GM23338 (cell line): ENCODE data around the gene SSTR5. TPM values are rescaled to one million over a fixed set of nuclear protein-coding genes. Genes with fewer than 3 reads are reported as not detected.
"Not testable (repeated sequence)": the region's sequence is repeated elsewhere in the genome, so short reads cannot be mapped to it uniquely, and the experiment has no call there.

Source experiments
- ATAC-seq: fragments of 200-7000 bp; cut with Tn5 transposase; 3 replicates; pipeline ENCODE4 v1.9.1; 2020
- DNase-seq: peaks from one replicate; pipeline ENCODE4 v3.0.0-alpha.2; 2015; ENCODE audit warnings: low spot score
- H2AFZ ChIP-seq: fragments of 200-600 bp; sonication (generic); 2 replicates; pipeline ENCODE4 v1.8.0; 2016; ENCODE audit warnings: antibody characterized with exemption, mild to moderate bottlenecking, moderate library complexity
- H3F3A ChIP-seq: fragments of 200-600 bp; sonication (generic); replicated peaks from 2 replicates; pipeline ENCODE4 v1.8.0; 2017; ENCODE audit warnings: antibody characterized with exemption, mixed run types, low read depth
- H3K27ac ChIP-seq: fragments of 200-600 bp; sonication (generic); 2 replicates; pipeline ENCODE4 v1.6.1; 2016; ENCODE audit warnings: low read depth
- H3K27me3 ChIP-seq: fragments of 200-600 bp; sonication (generic); 2 replicates; pipeline ENCODE4 v1.8.0; 2016; ENCODE audit warnings: mild to moderate bottlenecking, mixed run types, moderate library complexity; ENCODE audit not compliant: insufficient read depth
- H3K36me3 ChIP-seq: fragments of 200-600 bp; sonication (generic); 2 replicates; pipeline ENCODE4 v1.8.0; 2016; ENCODE audit warnings: mild to moderate bottlenecking; ENCODE audit not compliant: insufficient read depth
- H3K4me1 ChIP-seq: fragments of 200-600 bp; sonication (generic); 2 replicates; pipeline ENCODE4 v1.8.0; 2016; ENCODE audit warnings: mild to moderate bottlenecking, moderate library complexity; ENCODE audit not compliant: insufficient read depth
- H3K4me2 ChIP-seq: fragments of 200-600 bp; sonication (generic); 2 replicates; pipeline ENCODE4 v1.7.1; 2017; ENCODE audit warnings: mixed run types
- H3K4me3 ChIP-seq: fragments of 200-600 bp; sonication (generic); 2 replicates; pipeline ENCODE4 v1.6.1; 2016; ENCODE audit warnings: mixed run types
- H3K79me2 ChIP-seq: fragments of 200-600 bp; sonication (generic); replicated peaks from 2 replicates; pipeline ENCODE4 v1.8.0; 2017; ENCODE audit warnings: mild to moderate bottlenecking; ENCODE audit not compliant: insufficient read depth
- H3K9me2 ChIP-seq: fragments of 200-600 bp; sonication (generic); 2 replicates; pipeline ENCODE4 v1.8.0; 2017; ENCODE audit not compliant: insufficient read depth
- H4K20me1 ChIP-seq: fragments of 200-600 bp; sonication (generic); replicated peaks from 2 replicates; pipeline ENCODE4 v1.8.0; 2017; ENCODE audit warnings: mild to moderate bottlenecking; ENCODE audit not compliant: insufficient read depth
- H3K27ac Mint-ChIP-seq: 2 replicates; pipeline ENCODE4 v1.8.0; 2020; ENCODE audit warnings: inconsistent platforms, mild to moderate bottlenecking, moderate library complexity, mixed read lengths
- H3K27me3 Mint-ChIP-seq: 3 replicates; pipeline ENCODE4 v1.8.0; 2022; ENCODE audit warnings: low read depth, mild to moderate bottlenecking, moderate library complexity, mixed read lengths, inconsistent platforms; ENCODE audit not compliant: insufficient read depth, poor library complexity
- H3K36me3 Mint-ChIP-seq: 3 replicates; pipeline ENCODE4 v1.8.0; 2021; ENCODE audit warnings: low read depth, mild to moderate bottlenecking, inconsistent platforms, moderate library complexity, mixed read lengths
- H3K4me1 Mint-ChIP-seq: 3 replicates; pipeline ENCODE4 v1.8.0; 2020; ENCODE audit warnings: mild to moderate bottlenecking, inconsistent platforms, mixed read lengths
- H3K4me3 Mint-ChIP-seq: 3 replicates; pipeline ENCODE4 v1.8.0; 2021; ENCODE audit warnings: moderate library complexity, mild to moderate bottlenecking, inconsistent platforms, mixed read lengths
- H3K9me3 Mint-ChIP-seq: 3 replicates; pipeline ENCODE4 v1.8.0; 2020; ENCODE audit warnings: moderate library complexity, mild to moderate bottlenecking, inconsistent platforms, mixed read lengths
- CREB1 ChIP-seq: fragments of 250-450 bp; sonication (Bioruptor Pico); IDR thresholded peaks from 2 replicates; pipeline ENCODE4 v1.5.0; 2020; ENCODE audit warnings: low read depth, mild to moderate bottlenecking, moderate library complexity
- EZH2 ChIP-seq: fragments of 200-600 bp; sonication (generic); IDR thresholded peaks from one replicate; pipeline ENCODE4 v1.8.0; 2017; ENCODE audit warnings: antibody characterized with exemption, mild to moderate bottlenecking, low read depth; ENCODE audit not compliant: unreplicated experiment
- EZH2phosphoT487 ChIP-seq: fragments of 200-600 bp; sonication (generic); IDR thresholded peaks from one replicate; pipeline ENCODE4 v1.8.1; 2018; ENCODE audit warnings: antibody characterized with exemption; ENCODE audit not compliant: unreplicated experiment
- NANOG ChIP-seq: IDR thresholded peaks from 2 replicates; pipeline ENCODE4 v1.6.1; 2016; ENCODE audit warnings: antibody characterized with exemption, borderline replicate concordance
- STAT1 ChIP-seq: IDR thresholded peaks from one replicate; pipeline ENCODE4 v1.6.1; 2016; ENCODE audit warnings: antibody characterized with exemption; ENCODE audit not compliant: unreplicated experiment
- ZNF114 ChIP-seq: fragments of 250-450 bp; sonication (Bioruptor Pico); IDR thresholded peaks from 2 replicates; pipeline ENCODE4 v1.5.0; 2020; ENCODE audit warnings: mild to moderate bottlenecking, moderate library complexity
- ZNF331 ChIP-seq: fragments of 250-450 bp; sonication (Bioruptor Pico); IDR thresholded peaks from 2 replicates; pipeline ENCODE4 v1.5.0; 2020; ENCODE audit warnings: low read depth, mild to moderate bottlenecking, moderate library complexity
- polyA plus RNA-seq: library from polyadenylated mRNA; unstranded; fragments of >200 nt; fragmentation: Nextera tagmentation; extraction: Ambion mirVana; gene quantifications from 2 replicates; pipeline ENCODE4 v1.2.1, GENCODE V29; 2016
- total RNA-seq: library from RNA; depleted of rRNA; stranded (reverse); fragments of >200 nt; shearing (Covaris generic); gene quantifications from 2 replicates; pipeline ENCODE4 v1.2.3, GENCODE V29; 2014
- TF ChIP-seq, protein P1 (sequence below): IDR thresholded peaks from 2 replicates; pipeline ENCODE4 v1.6.1; 2016; ENCODE audit warnings: antibody characterized with exemption
- TF ChIP-seq, protein P2 (sequence below): IDR thresholded peaks from one replicate; pipeline ENCODE4 v1.6.1; 2018; ENCODE audit warnings: antibody characterized with exemption; ENCODE audit not compliant: unreplicated experiment
- TF ChIP-seq, protein P3 (sequence below): fragments of 250-450 bp; sonication (Bioruptor Pico); IDR thresholded peaks from 2 replicates; pipeline ENCODE4 v1.5.0; 2020; ENCODE audit warnings: mild to moderate bottlenecking, moderate library complexity
- TF ChIP-seq, protein P4 (sequence below), 2 experiments: fragments of 200-600 bp in 1 of 2; sonication (generic) in 1 of 2; conservative IDR thresholded peaks; 2 replicates each; pipeline versions ENCODE4 v1.5.1 to v1.6.1; 2016 to 2017; ENCODE audit warnings: antibody characterized with exemption in 2 of 2, low read depth in 2 of 2, mild to moderate bottlenecking in 2 of 2, moderate library complexity in 1 of 2

Gene SSTR5
- total and polyA plus RNA-seq, 2 experiments from 2014 or later = 0.60 to 1.0 TPM

DNA sequence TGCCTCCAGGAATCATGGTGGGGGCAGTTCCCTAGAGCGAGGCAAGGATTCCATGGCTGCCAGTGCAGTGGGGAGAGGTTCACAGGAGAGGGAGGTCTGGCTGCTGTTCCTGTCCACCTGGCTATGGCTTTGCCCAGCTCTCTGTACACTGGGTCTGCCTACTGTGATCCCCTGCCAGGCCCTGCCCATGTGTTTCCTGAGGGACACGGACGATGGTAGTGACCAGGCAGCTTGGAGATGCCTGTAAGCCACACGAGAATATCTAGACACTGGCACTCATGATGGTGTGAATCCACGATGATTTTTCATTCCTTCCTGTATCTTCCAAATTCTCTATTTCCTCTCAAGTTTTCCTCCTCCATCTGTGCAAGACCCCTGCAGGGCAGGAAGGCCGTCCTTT lies 12.4 kb downstream of the SSTR5 start:
- Histone ChIP-seq H3K4me3 (no peak overlapping the region), H3K9me2 (no peaks in the 10 kb centered on the region), H3K4me1 (no peaks in the 10 kb centered on the region), H2AFZ (no peak overlapping the region), H3F3A (no peaks in the 10 kb centered on the region), H4K20me1 (no peaks in the 10 kb centered on the region), H3K27ac (no peak overlapping the region), H3K36me3 (no peaks in the 10 kb centered on the region), H3K79me2 (no peaks in the 10 kb centered on the region), H3K4me2 (no peak overlapping the region), H3K27me3 (no peaks in the 10 kb centered on the region)
- Mint-ChIP-seq H3K9me3 (peaks cover 21% of the 10 kb centered on the region), H3K4me1 (no peaks in the 10 kb centered on the region), H3K36me3 (peaks cover 3% of the 10 kb centered on the region; the same call in 1 of the 3 replicates), H3K27me3 (peaks cover 2% of the 10 kb centered on the region), H3K4me3 (no peak overlapping the region; the same call in 2 of the 3 replicates), H3K27ac (no peak overlapping the region)
- TF ChIP-seq, protein P1, sequence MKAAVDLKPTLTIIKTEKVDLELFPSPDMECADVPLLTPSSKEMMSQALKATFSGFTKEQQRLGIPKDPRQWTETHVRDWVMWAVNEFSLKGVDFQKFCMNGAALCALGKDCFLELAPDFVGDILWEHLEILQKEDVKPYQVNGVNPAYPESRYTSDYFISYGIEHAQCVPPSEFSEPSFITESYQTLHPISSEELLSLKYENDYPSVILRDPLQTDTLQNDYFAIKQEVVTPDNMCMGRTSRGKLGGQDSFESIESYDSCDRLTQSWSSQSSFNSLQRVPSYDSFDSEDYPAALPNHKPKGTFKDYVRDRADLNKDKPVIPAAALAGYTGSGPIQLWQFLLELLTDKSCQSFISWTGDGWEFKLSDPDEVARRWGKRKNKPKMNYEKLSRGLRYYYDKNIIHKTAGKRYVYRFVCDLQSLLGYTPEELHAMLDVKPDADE = no peak
- TF ChIP-seq, protein P2, sequence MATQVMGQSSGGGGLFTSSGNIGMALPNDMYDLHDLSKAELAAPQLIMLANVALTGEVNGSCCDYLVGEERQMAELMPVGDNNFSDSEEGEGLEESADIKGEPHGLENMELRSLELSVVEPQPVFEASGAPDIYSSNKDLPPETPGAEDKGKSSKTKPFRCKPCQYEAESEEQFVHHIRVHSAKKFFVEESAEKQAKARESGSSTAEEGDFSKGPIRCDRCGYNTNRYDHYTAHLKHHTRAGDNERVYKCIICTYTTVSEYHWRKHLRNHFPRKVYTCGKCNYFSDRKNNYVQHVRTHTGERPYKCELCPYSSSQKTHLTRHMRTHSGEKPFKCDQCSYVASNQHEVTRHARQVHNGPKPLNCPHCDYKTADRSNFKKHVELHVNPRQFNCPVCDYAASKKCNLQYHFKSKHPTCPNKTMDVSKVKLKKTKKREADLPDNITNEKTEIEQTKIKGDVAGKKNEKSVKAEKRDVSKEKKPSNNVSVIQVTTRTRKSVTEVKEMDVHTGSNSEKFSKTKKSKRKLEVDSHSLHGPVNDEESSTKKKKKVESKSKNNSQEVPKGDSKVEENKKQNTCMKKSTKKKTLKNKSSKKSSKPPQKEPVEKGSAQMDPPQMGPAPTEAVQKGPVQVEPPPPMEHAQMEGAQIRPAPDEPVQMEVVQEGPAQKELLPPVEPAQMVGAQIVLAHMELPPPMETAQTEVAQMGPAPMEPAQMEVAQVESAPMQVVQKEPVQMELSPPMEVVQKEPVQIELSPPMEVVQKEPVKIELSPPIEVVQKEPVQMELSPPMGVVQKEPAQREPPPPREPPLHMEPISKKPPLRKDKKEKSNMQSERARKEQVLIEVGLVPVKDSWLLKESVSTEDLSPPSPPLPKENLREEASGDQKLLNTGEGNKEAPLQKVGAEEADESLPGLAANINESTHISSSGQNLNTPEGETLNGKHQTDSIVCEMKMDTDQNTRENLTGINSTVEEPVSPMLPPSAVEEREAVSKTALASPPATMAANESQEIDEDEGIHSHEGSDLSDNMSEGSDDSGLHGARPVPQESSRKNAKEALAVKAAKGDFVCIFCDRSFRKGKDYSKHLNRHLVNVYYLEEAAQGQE = no peak
- TF ChIP-seq ZNF114 (CRISPR knock-in tag) (no peak), NANOG (no peak), EZH2phosphoT487 (no peak), ZNF331 (CRISPR knock-in tag) (no peak), STAT1 (no peak), EZH2 (no peak), CREB1 (CRISPR knock-in tag) (no peak)
- TF ChIP-seq, protein P3, sequence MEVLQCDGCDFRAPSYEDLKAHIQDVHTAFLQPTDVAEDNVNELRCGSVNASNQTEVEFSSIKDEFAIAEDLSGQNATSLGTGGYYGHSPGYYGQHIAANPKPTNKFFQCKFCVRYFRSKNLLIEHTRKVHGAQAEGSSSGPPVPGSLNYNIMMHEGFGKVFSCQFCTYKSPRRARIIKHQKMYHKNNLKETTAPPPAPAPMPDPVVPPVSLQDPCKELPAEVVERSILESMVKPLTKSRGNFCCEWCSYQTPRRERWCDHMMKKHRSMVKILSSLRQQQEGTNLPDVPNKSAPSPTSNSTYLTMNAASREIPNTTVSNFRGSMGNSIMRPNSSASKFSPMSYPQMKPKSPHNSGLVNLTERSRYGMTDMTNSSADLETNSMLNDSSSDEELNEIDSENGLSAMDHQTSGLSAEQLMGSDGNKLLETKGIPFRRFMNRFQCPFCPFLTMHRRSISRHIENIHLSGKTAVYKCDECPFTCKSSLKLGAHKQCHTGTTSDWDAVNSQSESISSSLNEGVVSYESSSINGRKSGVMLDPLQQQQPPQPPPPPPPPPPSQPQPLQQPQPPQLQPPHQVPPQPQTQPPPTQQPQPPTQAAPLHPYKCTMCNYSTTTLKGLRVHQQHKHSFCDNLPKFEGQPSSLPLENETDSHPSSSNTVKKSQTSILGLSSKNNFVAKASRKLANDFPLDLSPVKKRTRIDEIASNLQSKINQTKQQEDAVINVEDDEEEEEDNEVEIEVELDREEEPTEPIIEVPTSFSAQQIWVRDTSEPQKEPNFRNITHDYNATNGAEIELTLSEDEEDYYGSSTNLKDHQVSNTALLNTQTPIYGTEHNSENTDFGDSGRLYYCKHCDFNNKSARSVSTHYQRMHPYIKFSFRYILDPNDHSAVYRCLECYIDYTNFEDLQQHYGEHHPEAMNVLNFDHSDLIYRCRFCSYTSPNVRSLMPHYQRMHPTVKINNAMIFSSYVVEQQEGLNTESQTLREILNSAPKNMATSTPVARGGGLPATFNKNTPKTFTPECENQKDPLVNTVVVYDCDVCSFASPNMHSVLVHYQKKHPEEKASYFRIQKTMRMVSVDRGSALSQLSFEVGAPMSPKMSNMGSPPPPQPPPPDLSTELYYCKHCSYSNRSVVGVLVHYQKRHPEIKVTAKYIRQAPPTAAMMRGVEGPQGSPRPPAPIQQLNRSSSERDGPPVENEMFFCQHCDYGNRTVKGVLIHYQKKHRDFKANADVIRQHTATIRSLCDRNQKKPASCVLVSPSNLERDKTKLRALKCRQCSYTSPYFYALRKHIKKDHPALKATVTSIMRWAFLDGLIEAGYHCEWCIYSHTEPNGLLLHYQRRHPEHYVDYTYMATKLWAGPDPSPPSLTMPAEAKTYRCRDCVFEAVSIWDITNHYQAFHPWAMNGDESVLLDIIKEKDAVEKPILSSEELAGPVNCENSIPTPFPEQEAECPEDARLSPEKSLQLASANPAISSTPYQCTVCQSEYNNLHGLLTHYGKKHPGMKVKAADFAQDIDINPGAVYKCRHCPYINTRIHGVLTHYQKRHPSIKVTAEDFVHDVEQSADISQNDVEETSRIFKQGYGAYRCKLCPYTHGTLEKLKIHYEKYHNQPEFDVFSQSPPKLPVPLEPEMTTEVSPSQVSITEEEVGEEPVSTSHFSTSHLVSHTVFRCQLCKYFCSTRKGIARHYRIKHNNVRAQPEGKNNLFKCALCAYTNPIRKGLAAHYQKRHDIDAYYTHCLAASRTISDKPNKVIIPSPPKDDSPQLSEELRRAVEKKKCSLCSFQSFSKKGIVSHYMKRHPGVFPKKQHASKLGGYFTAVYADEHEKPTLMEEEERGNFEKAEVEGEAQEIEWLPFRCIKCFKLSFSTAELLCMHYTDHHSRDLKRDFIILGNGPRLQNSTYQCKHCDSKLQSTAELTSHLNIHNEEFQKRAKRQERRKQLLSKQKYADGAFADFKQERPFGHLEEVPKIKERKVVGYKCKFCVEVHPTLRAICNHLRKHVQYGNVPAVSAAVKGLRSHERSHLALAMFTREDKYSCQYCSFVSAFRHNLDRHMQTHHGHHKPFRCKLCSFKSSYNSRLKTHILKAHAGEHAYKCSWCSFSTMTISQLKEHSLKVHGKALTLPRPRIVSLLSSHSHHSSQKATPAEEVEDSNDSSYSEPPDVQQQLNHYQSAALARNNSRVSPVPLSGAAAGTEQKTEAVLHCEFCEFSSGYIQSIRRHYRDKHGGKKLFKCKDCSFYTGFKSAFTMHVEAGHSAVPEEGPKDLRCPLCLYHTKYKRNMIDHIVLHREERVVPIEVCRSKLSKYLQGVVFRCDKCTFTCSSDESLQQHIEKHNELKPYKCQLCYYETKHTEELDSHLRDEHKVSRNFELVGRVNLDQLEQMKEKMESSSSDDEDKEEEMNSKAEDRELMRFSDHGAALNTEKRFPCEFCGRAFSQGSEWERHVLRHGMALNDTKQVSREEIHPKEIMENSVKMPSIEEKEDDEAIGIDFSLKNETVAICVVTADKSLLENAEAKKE (CRISPR knock-in tag) = no peak
- TF ChIP-seq, protein P4, sequence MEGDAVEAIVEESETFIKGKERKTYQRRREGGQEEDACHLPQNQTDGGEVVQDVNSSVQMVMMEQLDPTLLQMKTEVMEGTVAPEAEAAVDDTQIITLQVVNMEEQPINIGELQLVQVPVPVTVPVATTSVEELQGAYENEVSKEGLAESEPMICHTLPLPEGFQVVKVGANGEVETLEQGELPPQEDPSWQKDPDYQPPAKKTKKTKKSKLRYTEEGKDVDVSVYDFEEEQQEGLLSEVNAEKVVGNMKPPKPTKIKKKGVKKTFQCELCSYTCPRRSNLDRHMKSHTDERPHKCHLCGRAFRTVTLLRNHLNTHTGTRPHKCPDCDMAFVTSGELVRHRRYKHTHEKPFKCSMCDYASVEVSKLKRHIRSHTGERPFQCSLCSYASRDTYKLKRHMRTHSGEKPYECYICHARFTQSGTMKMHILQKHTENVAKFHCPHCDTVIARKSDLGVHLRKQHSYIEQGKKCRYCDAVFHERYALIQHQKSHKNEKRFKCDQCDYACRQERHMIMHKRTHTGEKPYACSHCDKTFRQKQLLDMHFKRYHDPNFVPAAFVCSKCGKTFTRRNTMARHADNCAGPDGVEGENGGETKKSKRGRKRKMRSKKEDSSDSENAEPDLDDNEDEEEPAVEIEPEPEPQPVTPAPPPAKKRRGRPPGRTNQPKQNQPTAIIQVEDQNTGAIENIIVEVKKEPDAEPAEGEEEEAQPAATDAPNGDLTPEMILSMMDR (conservative IDR thresholded peaks at IDR 0.05; ENCODE audit: low read depth in 2 of 2) = no peak
- DNase-seq (no peak), ATAC-seq (no peak)

DNA sequence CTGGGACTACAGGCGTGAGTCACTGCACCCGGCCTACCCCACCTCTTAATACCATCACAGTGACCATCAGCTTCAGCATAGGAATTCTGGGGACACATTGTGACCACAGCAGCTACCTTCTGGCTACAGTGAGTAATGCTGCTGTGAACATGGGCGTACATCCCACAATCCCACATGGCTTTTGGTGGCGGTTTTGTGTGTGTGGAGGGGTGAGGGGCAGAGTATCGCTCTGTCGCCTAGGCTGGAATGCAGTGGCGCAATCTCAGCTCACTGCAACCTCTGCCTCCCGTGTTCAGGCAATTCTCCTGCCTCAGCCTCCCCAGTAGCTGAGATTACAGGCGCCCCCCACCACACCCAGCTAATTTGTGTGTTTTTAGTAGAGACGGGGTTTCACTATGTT lies 13.9 kb downstream of the SSTR5 start:
- H3K79me2 ChIP-seq, H3K27ac ChIP-seq, H3K4me1 Mint-ChIP-seq, H3K4me3 Mint-ChIP-seq, H3K4me1 ChIP-seq, H3K4me2 ChIP-seq, H3F3A ChIP-seq, H4K20me1 ChIP-seq, H2AFZ ChIP-seq, H3K27ac Mint-ChIP-seq, ATAC-seq, H3K4me3 ChIP-seq, H3K9me2 ChIP-seq, H3K27me3 Mint-ChIP-seq, H3K27me3 ChIP-seq, DNase-seq, H3K36me3 Mint-ChIP-seq, H3K36me3 ChIP-seq: not testable (repeated sequence)
- peaks cover 21% of the 10 kb centered on the region for H3K9me3 Mint-ChIP-seq
